Mesodermal cell (in vitro differentiated cells): Measurements from ENCODE around the gene DEF6.

Experiments
- H3K27ac ChIP-seq: 2 replicates; pipeline ENCODE4 v1.7.0; 2013; ENCODE audit warnings: mild to moderate bottlenecking, low read depth, low read length, moderate library complexity; ENCODE audit not compliant: severe bottlenecking
- H3K36me3 ChIP-seq: 2 replicates; pipeline ENCODE4 v1.7.1; 2013; ENCODE audit warnings: mild to moderate bottlenecking, low read length, moderate library complexity; ENCODE audit not compliant: control insufficient read depth, insufficient read depth
- H3K4me1 ChIP-seq: one replicate; pipeline ENCODE4 v1.7.1; 2013; ENCODE audit warnings: mild to moderate bottlenecking, low read length; ENCODE audit not compliant: insufficient read depth, control insufficient read depth, poor library complexity, severe bottlenecking
- H3K4me3 ChIP-seq: 2 replicates; pipeline ENCODE4 v1.7.0; 2013; ENCODE audit warnings: low read length, control low read depth, mild to moderate bottlenecking; ENCODE audit not compliant: insufficient read depth, poor library complexity, severe bottlenecking; ENCODE audit errors: extremely low read depth
- H3K9me3 ChIP-seq: 2 replicates; pipeline ENCODE4 v1.7.1; 2013; ENCODE audit warnings: mild to moderate bottlenecking, low read length, moderate library complexity; ENCODE audit not compliant: control insufficient read depth
- WGBS, 2 experiments: methylation state at CpG; one replicate each; pipeline ENCODE4 v1.1.5; 2013; ENCODE audit warnings: missing lambda C conversion rate in 2 of 2; ENCODE audit not compliant: insufficient coverage in 2 of 2; 5-methylcytosine and 5-hydroxymethylcytosine counted together

Gene DEF6

DNA sequence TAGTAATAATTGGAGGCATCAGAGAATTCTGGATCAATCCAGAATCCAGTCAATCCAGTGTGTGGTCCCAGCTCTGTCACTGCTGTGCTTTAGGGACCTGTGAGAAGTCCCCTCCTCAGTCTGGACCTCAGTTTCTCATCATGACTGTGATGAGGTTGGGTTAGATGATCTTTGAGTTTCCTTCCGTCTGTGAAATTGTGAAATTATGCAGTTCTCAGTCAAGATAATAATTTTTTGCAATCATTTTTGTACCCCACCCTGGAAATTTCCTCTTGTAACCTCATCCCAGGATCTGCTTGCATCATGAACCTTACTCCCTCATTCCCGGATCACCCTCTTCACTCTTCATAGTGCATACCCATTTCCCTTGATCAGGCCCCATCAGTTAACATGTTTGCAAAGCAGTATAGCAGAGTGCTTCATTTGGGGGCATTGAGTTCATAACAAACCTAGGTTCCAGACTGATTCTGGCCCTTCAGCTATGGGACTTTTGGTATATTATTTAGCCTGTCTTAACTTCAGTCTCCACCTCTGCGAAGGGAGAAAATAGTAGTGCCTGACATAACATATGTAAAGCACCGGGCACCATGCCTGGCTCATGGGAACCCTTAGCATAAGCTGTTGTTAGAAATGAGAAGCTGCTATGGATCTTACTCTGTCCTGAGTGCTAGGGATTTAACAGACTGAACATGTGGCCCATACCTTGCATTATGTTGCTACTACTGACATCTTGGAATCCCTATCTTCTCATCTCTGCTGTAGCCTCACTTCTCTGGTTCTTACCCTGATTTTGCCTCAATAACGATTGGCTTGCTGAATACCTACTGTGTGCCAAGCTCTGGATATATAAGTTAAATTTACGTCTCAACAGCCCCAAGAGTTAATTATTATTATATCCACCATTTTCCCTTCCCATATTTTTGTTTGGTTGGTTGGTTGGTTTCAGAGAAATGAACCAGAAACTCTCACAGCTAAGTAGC is 36.7 kb upstream of the DEF6 start:
- Histone ChIP-seq H3K9me3 (no peaks in the 10 kb centered on the region), H3K27ac (no peak overlapping the region), H3K4me1 (peaks cover 5% of the 10 kb centered on the region), H3K4me3 (peak overlapping the region; percentile 80), H3K36me3 (no peaks in the 10 kb centered on the region)
- 90 to 96% methylated on average over 2 to 4 of the region's 6 CpGs for WGBS, 2 experiments

DNA sequence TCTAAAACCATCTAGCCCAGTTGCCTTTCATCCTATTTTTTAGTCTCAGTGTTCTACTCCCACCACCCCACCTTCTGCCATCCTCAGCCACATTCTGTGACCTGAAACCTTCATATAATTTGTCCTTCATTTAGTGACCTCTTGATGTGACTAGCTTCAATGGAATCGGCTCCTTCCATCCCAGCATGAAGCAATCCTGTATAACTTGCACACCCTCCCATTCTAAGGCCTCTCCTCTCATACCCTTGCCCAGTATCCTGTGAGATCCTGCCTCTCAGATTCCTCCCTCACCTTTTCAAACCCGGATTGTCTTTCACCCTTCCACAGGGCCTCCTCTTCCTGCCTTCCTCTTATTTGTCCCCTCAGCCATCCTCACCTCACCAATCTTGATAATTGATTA is 35.0 kb upstream of the DEF6 start:
- 83 to 87% methylated on average over 1 of the region's 2 CpGs for WGBS, 2 experiments
- H3K9me3 ChIP-seq: no peaks in the 10 kb centered on the region
- no peak overlapping the region for H3K27ac ChIP-seq
- H3K4me1 ChIP-seq: peaks cover 11% of the 10 kb centered on the region
- no peak overlapping the region for H3K4me3 ChIP-seq
- no peaks in the 10 kb centered on the region for H3K36me3 ChIP-seq

DNA sequence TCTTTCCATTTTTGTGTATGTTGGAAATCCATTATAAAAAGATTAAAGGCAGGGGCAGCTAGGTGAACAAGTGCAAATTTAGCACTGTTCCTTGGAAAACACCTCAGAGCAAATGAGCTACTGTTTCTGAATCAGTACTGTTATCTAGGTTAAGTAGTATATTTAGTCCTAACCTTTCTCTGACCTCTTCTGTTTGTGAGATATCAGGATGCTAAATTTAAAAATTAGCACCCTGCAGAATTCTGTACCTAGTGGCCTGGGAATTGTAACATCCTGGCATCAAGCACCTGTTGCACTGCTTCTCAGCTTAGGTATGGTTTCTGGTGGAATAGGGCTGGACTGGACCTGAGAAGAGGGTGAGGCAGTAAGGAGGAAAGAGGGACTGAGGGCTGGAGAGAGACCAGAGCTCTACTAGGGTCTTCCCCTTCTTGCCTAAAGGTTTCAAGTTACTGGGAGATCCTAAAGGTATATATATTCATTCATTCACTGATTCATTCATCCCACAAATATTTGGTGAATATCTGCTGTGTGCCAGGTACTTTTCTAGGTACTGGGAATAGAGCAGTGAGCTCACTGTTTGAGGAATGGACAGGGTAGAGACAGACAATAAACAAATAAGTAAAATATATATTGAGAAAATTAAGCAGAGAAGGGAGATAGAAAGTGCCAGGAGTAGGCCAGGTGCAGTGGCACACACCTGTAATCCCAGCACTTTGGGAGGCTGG is 32.9 kb upstream of the DEF6 start:
- Histone ChIP-seq H3K36me3 (no peaks in the 10 kb centered on the region), H3K4me1 (peaks cover 13% of the 10 kb centered on the region), H3K9me3 (no peaks in the 10 kb centered on the region), H3K4me3 (no peak overlapping the region), H3K27ac (no peak overlapping the region)

DNA sequence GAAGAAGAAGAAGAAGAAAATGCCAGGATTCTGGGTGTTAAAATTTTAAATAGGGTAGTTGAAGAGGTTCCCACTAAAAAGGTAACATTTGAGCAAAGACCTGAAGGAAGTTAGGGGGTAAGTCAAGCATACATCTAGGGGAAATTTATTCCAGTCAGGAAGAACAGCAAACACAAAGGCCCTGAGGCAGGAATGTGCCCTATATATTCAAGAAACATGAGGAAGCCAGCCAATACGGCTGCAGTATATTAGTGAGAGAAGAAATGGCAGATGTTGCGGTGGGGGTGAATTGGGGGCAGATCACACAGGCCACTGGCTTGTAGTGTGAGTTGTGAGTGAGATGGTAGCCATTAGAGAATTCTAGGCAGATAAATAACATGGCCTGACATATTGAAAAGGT is 32.1 kb upstream of the DEF6 start:
- H3K9me3 ChIP-seq: no peaks in the 10 kb centered on the region
- H3K4me1 ChIP-seq: peaks cover 13% of the 10 kb centered on the region
- H3K27ac ChIP-seq: no peak overlapping the region
- no peaks in the 10 kb centered on the region for H3K36me3 ChIP-seq
- 95 to 100% methylated on average over 2 of the region's 2 CpGs for WGBS, 2 experiments
- no peak overlapping the region for H3K4me3 ChIP-seq

GRCh38 chr6:35267446-35267845 is 30.2 kb upstream of the DEF6 start:
- Histone ChIP-seq H3K4me3 (no peak overlapping the region), H3K4me1 (peaks cover 13% of the 10 kb centered on the region), H3K27ac (no peak overlapping the region), H3K36me3 (no peaks in the 10 kb centered on the region), H3K9me3 (no peaks in the 10 kb centered on the region)
- WGBS, 2 experiments: 87 to 94% methylated on average over 7 to 8 of the region's 8 CpGs

DNA sequence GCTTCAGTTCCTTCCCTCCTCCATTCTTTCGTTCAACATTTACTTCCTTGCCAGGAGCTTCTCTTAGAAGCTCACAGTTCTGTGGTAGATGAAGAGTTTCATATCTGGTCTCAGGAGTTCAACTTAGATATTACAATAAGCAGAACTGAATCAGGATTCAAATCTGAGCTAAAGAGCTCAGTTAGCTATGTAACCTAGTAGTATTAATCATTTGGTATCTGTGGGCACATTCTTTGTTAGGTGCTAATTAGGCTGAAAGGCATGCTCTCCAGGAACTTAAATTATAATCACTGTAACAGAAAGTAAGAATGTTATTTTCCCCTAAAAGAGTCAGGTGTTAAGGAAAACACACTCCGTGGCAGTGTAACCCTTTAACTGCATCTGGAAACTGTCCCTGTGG is 29.7 kb upstream of the DEF6 start:
- H3K4me3 ChIP-seq: no peak overlapping the region
- H3K4me1 ChIP-seq: peaks cover 9% of the 10 kb centered on the region
- WGBS, 2 experiments: 57% methylated on average over 1 of the region's 2 CpGs; no CpG with 5 or more reads in 1 of the 2 experiments
- no peak overlapping the region for H3K27ac ChIP-seq
- no peaks in the 10 kb centered on the region for H3K9me3 ChIP-seq
- no peaks in the 10 kb centered on the region for H3K36me3 ChIP-seq

DNA sequence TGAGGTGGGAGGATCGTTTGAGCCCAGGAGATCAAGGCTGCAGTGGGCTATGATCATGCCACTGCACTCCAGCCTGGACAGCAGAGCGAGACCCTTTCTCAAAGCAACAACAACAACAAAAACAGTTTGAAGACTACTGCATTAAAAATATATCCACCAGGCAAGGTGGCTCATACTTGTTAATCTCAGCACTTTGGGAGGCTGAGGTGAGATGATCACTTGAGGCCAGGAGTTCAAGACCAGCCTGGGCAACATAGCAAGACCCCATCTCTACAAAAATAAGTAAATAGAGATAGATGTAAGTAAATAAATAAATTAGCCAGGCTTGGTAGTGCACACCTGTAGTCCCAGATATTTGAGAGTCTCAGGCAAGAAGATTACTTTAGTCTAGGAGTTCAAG is 25.6 kb upstream of the DEF6 start:
- Histone ChIP-seq H3K27ac (no peak overlapping the region), H3K36me3 (no peaks in the 10 kb centered on the region), H3K9me3 (no peaks in the 10 kb centered on the region), H3K4me1 (peaks cover 8% of the 10 kb centered on the region), H3K4me3 (no peak overlapping the region)
- WGBS, 2 experiments: 94 to 100% methylated on average over 1 to 2 of the region's 2 CpGs

DNA sequence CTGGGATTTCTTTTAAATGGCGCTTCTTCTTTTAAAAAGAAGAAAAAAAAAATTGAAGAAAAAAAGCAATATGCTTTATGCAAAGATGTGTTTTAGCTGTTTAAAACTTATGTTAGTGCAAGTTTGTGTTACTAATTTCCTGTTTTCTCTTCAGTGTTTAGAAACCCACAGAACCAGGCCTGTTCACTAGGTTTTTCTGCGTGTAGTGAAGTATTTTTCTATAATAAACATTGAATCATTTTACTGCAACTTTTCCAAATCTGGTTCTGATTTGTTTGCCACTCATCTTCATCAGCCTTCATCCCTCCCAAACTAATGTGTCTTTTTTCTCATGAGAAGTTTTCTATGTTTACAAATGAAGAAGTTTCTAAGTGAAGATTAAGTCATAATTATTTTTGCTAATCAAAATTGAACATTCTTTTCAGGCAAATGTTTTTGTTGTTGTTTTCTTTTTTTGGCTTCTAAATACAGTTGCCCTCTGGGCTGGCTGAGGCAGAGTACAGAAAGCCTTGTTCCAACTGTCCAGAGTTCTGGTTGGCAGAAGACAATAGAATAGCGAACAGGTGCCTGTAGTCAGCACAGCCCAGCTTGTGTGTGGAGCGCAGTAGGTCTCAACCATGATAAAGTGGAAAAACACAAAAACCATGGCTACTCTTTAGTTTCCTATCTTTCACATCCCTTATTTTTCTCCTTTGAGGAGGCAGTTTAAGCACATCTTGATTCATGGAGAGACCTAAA is 23.6 kb upstream of the DEF6 start:
- Histone ChIP-seq H3K4me3 (no peak overlapping the region), H3K27ac (no peak overlapping the region), H3K36me3 (no peaks in the 10 kb centered on the region), H3K9me3 (no peaks in the 10 kb centered on the region), H3K4me1 (no peaks in the 10 kb centered on the region)
- WGBS, 2 experiments: 91 to 100% methylated on average over 1 to 2 of the region's 4 CpGs

DNA sequence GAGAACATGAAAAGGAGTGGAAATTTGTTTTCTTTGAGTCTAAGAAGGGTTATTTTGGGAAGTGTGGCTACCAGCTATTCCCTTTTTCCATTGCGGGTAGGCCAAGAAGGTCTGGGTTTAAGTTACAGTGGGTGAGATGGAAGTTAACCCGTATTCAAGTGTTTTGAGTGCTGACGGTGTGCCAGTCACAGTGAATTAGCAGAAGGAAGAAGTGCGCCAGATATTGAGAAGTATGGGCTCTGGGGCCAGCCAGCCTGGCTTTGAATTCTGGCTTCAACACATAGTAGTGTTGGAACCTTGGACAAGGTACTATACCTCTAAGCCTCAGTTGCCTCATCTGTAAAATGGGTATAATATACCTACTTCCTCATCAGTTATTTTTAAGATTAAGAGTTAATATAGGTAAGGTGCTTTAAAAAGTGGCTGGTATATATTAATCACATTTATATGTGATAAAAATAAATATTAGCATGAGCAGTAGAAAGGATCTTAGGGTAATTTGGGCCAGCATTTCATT is 21.8 kb upstream of the DEF6 start:
- H3K36me3 ChIP-seq: no peaks in the 10 kb centered on the region
- no peaks in the 10 kb centered on the region for H3K9me3 ChIP-seq
- WGBS, 2 experiments: 91 to 94% methylated on average over 3 to 4 of the region's 4 CpGs
- no peaks in the 10 kb centered on the region for H3K4me1 ChIP-seq
- H3K27ac ChIP-seq: no peak overlapping the region
- no peak overlapping the region for H3K4me3 ChIP-seq

DNA sequence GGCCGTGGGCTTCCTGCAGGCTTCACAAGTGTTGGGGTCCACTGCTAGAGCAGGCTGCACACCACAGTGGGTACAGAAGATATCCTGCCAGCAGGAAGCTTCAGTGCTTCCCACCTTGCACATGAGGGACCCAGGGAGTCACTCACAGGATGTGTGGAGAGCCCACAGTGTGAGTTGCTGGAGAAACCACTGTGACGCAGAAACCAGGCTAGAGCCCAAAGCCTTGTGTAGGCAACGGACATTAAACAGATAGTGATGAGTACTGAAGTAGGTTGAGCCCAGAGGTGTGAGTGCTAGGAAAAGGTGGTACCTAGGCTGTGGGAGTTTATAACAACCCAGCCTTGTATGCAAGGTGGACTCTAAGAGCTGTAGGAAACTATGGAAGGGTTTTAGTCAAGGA is 18.9 kb upstream of the DEF6 start:
- no peaks in the 10 kb centered on the region for H3K9me3 ChIP-seq
- peaks cover 22% of the 10 kb centered on the region for H3K36me3 ChIP-seq
- no peak overlapping the region for H3K4me3 ChIP-seq
- WGBS, 2 experiments: 97 to 98% methylated on average over 3 of the region's 3 CpGs
- H3K27ac ChIP-seq: no peak overlapping the region
- no peaks in the 10 kb centered on the region for H3K4me1 ChIP-seq
